Stimulated activated CD8-positive, alpha-beta memory T cell treated with anti-CD3 and anti-CD28 coated beads, Interleukin-15, amount 100 ng/mL, for 48 hours (primary cell): ENCODE data around the gene IRF7.

ENCODE experiments used
- DNase-seq, 2 donors: peaks; one replicate each; pipeline ENCODE4 v3.0.0-alpha.2; 2020; ENCODE audit warnings: low read depth in 2 of 2

The IRF7 gene

DNA sequence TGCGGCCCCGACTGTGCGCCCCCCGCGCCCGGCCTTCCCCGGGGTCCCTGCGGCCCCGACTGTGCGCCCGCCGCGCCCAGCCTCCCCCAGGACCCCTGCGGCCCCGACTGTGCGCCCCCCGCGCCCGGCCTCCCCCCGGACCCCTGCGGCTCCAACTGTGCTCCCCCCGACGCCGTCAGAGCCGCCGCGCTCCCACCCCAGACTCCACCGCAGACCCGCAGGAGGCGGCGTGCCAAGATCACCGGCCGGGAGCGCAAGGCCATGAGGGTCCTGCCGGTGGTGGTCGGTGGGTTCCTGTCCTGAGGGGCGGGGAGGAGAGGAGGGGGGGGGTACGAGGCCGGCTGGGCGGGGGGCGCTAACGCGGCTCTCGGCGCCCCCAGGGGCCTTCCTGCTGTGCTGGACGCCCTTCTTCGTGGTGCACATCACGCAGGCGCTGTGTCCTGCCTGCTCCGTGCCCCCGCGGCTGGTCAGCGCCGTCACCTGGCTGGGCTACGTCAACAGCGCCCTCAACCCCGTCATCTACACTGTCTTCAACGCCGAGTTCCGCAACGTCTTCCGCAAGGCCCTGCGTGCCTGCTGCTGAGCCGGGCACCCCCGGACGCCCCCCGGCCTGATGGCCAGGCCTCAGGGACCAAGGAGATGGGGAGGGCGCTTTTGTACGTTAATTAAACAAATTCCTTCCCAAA, 24.4 kb upstream of the IRF7 start:
- no peak for DNase-seq

DNA sequence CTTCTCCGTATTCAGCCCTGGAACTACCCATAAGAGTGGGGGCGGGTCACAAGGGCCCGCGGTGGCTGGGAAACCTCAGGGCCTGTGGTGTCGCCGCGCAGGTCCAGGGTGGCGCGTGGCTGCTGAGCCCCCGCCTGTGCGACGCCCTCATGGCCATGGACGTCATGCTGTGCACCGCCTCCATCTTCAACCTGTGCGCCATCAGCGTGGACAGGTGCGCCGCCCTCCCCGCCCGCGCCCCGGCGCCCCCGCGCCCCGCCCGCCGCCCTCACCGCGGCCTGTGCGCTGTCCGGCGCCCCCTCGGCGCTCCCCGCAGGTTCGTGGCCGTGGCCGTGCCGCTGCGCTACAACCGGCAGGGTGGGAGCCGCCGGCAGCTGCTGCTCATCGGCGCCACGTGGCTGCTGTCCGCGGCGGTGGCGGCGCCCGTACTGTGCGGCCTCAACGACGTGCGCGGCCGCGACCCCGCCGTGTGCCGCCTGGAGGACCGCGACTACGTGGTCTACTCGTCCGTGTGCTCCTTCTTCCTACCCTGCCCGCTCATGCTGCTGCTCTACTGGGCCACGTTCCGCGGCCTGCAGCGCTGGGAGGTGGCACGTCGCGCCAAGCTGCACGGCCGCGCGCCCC, 23.7 kb upstream of the IRF7 start:
- DNase-seq: no peak

DNA sequence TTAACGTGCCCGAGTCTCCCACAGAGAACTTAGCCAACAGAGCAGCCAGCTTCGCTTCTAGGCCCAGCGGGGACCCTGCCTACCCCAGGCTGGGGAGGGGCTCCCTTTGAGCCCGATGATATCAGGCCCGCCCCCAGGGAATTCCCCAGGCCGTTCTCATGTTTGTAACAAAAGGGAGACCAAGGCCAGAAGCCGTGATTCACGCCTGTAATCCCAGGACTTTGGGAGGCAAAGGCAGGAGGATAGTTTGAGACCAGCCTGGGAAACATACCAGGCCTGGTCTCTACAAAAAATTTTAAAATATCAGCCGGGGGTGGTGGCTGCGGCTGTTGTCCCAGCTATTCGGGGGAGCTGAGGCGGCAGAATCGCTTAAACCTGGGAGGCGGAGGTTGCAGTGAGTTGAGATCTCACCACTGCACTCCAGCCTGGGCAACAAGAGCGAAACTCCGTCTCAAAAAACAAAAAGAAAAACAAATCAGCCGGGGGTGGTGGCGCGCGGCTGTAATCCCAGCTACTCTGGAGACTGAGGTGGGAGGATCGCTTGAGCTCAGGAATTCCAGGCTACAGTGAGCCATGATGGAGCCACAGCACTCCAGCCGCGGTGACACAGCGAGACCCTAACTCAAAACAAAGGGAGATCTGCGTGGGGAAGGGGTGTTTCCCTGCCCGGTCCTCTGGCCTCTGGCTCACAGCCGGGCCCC, 23.0 kb upstream of the IRF7 start:
- no peak for DNase-seq

DNA sequence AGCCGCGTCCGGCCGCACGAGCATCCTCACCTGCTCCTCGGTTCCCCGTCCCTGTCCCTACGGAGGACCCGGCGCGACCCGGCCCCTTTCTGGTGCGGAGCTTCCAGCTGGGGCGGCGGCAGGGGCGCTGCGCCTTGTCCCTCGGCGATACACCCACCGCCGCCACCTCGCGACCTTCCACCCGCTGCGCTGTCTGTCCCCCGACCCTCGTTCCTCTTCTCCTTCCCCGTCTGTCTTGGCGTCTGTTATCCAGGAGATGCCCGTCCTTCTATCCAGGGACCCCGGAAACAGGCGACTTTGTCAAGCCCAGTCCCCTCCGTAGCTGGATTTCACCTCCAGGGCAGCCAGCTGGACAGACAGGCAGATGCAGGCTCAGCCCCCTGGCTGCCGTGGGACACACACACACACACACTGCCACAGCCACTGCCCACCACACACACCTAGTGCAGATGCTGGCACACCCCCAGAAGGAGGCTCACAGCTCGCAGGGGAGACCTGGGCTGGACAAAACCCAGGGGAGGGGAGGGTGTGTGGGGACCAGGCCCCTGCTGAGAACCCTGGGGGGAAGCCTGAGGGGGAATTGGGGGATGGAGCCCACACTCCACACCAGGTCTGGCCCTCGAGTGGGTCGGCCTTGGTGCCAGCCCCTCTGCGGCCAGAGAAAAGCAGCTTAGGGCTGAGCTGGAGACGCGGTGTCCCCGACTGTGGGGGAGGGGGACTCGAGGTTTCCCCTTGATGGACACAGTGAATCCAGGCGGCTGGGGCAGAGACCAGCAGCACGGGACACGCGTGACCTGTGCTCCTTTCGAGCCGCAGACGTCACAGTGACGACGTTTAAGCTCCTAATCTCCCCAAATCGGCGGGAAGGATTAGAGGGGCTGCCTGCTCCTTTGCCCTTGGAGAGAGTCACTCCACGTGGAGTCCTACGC, 22.1 kb upstream of the IRF7 start:
- no peak for DNase-seq

DNA sequence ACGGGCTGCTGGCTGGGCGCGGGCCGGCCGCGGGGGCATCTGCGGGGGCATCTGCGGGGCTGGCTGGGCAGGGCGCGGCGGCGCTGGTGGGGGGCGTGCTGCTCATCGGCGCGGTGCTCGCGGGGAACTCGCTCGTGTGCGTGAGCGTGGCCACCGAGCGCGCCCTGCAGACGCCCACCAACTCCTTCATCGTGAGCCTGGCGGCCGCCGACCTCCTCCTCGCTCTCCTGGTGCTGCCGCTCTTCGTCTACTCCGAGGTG, 21.5 kb upstream of the IRF7 start:
- DNase-seq: no peak

DNA sequence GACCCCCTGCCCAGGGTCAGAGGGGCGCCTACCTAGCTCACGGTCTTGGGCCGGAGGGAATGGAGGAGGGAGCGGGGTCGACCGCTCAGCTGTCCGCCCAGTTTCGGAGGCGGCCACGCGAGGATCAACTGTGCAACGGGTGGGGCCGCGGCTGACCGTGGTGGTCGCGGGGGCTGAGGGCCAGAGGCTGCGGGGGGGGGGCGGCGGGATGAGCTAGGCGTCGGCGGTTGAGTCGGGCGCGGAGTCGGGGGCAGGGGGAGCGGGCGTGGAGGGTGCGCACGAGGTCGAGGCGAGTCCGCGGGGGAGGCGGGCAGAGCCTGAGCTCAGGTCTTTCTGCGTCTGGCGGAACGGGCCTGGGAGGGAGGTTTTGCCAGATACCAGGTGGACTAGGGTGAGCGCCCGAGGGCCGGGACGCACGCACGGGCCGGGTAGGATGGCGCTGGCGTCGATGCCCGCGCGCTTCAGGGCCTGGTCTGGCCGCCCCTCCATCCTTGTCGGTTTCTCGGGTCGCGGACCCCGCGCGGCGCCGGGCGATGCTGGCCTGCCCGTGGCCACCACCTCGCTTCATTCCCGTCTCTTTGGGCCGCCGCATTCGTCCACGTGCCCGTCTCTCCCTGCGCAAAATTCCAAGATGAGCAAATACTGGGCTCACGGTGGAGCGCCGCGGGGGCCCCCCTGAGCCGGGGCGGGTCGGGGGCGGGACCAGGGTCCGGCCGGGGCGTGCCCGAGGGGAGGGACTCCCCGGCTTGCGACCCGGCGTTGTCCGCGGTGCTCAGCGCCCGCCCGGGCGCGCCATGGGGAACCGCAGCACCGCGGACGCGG, 21.0 kb upstream of the IRF7 start, which contains the start of gene DRD4:
Gene DRD4, plus strand, starts transcription at position 759 of the 822 bp plus-strand sequence. Its CDS starts 36 bp downstream, at position 795.
- DNase-seq: no peak

DNA sequence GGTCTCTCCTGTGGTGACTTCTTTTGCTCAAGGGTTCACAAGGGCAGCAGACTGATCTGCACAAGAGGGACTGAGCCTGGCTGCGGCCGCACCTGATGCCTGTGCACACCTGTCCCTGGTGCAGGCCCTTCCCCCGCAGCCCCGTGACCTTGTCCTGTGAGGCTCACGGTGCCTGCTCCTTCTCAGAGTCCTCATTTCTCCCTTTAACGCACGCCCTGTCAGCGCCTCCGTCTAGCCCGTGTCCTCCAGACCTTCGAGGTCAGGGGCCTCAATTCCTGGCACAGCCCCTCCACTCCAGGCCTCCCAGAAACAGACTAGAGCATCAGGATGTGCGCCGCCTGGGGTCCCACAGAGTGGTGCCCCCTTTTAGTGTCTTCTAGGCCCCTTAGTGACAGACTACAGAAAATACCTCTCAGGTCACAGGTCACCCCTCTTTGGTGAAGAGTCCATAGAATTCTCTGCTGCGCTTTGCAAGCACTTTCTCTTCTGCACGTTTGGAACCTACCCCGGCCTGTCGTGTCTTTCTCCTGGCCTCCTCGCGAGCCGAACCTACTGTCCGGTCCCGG, 20.3 kb upstream of the IRF7 start:
- no peak for DNase-seq

DNA sequence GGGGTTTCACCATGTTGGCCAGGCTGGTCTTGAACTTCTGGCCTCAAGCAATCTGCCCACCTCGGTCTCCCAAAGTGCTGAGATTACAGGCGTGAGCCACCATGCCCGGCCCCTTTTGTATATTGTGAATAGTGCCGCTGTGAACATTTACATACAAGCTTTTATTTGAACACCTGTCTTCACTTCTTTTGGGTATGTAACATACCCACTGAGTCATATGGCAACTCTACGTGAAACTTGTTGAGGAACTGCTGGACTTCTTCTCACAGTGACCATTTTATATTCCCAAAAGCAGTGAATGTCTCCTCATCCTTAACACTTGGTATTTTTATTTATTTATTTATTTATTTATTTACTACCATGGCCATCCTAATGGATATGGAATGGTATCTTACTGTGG, 15.1 kb upstream of the IRF7 start:
- no peak for DNase-seq

DNA sequence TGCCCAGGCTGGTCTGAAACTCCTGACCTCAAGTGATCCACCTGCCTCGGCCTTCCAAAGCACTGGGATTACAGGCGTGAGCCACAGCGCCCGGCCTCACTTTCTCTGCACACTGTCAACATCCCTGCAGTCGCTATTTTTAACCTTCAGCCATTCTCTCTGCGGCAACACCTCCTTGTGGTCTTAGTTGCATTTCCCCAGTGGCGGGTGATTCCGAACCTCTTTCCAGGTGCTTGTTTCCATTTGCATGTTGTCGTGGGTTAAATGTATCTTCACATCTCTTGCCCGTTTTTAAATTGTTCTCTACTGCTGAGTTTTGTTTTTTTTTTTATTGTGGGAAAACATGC, 13.5 kb upstream of the IRF7 start:
- DNase-seq: no peak

DNA sequence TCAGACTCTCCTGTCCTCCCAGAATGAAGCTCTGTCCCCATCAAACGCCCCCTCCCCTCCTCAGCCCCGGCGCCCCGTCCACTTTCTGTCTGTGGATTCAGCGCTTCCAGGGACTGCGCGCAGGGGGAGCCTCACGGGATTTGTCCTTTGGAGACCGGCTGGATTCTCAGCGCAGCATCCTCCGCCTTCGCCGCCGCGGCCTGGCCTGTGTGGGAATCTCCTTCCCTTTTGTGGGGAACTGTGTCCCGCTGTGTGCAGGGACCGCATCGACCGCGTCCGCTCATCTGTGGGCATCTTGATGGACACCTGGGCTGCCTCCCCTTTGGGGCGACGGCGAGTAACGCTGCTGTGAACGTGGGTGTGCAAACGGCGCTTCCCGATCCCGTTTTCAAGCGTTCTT, 12.3 kb upstream of the IRF7 start:
- no peak for DNase-seq

DNA sequence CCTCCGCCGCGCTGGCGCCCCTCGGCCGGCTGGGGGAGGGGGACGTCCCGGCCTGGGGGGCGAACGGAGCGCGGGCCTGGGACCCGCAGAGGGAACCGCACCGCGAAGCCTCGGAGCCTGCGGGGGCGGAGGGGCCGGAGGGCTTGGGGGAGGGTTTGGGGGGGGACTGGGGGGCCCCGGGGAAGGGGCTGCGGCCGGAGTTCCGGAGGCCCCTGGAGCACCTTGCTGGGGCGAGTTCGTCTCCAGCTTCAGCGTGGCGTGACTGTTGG, 11.5 kb upstream of the IRF7 start:
- DNase-seq: no peak

DNA sequence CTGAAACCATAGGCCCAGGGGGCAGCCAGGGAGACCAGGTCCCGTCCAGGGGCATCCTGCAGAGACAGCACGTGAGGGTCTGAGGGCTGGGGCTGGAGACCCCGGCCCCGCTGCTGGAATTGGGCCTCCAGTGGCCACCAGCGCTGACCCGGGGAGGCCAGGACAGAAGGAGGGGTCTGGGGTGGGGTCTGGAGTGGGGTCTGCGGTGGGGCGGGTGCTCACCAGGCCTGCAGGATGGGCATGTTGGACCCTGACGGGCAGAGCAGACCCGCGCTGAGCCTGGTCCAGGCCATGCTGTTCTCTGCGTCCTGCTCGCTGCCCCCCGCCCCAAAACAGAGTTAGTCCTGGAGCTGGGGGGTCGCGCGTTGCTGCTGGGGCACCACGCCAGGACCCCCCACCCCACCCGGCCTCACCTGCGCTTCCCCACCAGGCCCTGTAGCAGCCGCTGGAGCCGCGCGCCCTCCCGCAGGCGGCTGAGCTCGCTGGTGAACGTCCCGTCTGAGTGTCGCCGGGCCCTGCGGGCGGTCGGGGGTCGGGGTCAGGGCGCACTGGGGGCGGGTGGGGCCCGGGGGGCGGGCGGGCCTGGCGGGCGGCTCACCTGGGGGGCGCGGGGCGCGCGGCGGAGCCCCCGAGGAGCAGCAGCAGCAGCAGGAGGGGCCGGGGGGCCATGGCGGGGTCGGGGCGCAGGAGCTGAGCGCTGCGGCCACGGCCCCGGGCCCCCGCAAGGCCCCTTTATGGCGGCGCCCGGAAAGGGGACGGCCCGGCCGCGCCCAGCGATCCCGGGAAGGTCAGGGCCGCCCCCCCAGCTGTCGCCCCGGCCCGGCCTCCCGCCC, 10.9 kb upstream of the IRF7 start, which contains the start of gene SCT:
Gene SCT, minus strand, starts transcription at position 707 of the 833 bp plus-strand sequence. Its CDS starts 38 bp downstream, at position 669.
- no peak for DNase-seq

DNA sequence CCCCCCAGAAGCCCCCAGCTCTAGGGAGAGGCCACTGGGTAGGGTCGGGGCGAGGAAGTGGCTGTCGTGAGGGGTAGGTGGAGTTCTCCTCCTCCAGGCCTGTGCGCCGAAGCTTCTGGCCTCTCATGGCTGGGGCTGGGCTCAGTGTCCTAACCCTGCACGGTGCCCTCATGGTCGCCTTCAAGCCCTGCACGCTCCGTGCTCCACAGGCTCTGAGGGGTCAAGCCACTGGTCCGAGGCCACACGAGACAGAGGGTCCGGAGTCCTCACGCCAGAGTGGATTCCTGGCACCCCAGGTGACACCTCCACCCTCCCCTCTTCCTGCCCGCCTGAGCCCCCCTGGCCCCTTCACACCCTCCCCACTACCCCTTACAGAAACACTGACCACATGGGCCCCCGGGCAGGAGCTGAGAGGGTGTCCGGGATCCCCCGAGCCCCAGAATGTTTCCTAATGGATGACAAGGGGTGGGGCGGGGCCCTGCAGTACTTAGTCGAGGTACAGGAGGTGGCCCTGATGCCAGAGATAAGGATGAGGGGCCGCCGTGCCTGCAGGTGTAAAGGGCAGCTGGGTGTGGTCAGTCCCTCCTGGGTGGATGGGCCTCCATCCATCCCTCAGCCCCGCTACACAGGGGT, 10.0 kb upstream of the IRF7 start:
- no peak for DNase-seq

DNA sequence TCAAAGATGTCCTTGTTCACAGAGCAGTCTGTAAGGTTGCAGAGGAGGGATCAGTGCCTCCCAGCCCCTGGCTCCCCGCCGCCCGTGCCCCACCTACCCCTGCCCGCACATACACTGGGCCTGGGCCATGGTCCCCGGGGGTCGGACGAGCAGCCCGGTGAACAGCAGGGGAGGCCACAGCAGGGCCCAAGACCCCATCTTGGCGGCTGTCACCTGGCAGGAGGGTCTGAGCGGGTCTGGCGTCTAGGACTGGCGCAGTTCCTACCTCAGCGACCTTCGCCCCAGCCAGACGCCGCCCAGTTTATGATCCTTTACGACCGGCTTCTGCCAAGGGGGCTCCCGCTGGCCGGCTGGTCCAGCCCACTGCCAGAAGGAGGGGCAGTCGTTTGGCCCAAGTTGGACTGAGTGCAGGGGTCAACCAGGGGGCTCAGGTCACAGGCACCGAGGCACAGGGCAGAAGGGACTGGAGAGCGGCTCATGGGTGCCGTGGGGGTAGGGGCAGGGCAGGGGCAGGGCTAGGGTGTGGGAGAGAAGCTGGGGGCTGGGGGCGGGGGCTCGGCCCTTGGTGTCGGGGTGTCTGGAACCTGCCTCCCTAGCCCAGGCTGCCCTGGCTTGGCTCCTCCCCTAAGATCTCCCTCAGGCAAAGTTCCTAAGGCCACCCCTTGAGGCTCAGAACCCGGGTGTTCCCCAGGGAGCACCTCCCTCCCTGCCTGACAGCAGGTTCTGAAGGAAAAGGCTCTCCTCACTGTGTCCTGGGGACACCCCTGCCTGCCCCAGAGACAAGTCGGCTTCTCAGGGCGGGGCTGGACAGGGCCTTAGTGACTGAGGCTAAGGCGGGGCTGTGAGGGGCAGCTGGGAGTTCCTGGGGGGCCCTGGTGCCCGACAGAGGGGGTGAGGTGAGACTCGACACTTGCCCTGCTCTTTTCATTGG, 9.2 kb upstream of the IRF7 start, which contains the start of gene CDHR5:
Gene CDHR5, minus strand, starts transcription at position 251 of the 931 bp plus-strand sequence. Its CDS starts 53 bp downstream, at position 198.
- no peak for DNase-seq

DNA sequence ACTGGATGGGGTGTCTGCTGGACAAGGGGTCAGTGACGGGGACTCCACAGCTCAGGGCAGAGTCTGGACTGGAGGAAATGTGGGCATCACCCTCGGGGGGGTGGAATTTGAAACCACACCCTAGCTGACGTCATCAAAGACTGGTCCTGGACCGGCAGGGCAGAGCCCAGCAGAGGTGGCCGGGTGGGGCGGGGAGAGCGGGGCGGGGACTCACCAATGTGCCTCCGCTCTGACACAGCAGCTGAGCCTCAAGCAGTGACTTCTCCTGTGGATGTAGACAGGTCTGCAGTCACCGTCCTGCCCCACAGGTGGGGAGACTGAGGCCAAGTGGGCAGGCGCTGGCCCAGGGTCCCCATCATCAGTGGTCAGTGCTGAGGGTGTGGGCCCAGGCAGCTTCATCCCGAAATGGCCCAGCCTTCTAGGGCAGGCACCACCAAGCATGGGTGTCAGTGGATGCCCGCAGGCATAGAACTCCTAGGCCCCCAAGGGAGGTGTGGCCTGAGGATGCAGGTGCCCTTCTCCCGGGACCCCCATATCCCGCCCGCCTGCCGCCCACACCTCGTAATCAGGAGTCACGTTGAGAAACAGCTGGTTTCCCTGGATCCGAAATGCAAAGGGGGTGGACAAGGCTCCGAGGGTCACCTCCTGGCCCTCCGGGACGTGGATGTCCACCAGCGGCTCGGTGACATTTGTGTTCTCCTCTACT, 8.4 kb upstream of the IRF7 start:
- no peak for DNase-seq

DNA sequence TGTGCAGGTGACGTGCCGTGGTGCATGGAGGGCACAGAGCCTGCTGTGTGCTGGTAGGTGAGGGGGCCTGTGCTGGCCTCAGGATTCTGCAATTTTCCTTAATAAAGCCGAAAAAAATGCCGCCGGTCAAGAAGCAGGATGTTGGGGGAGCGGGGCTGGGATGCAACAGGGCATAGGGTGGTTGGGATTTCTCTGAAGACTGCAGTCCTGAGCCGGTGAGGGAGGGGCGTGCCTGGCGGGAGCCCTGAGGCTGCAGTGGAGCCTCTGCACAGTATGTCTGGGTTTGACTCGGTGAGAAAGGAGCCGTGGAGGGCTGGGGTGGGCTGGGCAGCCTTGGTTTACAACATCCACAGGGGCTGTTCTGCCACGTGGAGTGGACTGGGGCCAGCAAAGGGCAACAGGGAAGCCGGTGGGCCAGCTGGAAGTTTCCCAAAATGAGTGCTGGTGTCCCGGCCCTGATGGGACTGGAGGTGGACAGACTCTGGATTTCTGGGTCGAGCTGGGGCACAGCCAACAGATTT, 7.7 kb upstream of the IRF7 start:
- DNase-seq: no peak

DNA sequence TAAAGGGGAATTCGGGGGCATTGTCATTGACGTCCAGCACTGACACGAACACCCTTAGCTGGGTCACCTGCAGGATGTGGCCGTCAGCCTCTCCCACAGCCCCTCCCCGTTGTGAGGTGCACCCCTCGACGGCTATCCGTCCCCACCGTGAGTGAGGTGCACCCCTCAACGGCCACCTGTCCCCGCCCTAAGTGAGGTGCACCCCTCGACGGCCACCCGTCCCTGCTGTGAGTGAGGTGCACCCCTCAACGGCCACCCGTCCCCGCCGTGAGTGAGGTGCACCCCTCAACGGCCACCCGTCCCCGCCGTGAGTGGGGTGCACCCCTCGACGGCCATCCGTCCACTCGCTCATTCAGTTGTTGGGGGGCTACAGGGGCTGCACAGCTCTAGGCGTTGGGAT, 6.1 kb upstream of the IRF7 start:
- no peak for DNase-seq
